Calu3 (cell line): ENCODE results near the gene TXNDC5. TPM values are rescaled to one million over a fixed set of nuclear protein-coding genes. Genes with fewer than 3 reads are reported as not detected.

ENCODE experiments used
- BruUV-seq: library from RNA; stranded (reverse); fragments of 400-500 nt; replicated peaks from 2 replicates; lab custom pipeline; 2021; lab: Mats Ljungman, UMichigan
- CTCF ChIA-PET: fragments of 300-600 bp; sonication (Branson Sonifier 250); formaldehyde crosslinking; loops from one replicate; lab custom pipeline; 2022; ENCODE audit warnings: antibody characterized with exemption; lab: Charles Lee
- DNase-seq: peaks from one replicate; pipeline ENCODE4 v3.0.0; 2022
- H3K27ac Mint-ChIP-seq: one replicate; pipeline ENCODE4 v1.8.0; 2022; ENCODE audit warnings: mixed read lengths; ENCODE audit not compliant: unreplicated experiment
- H3K27me3 Mint-ChIP-seq: one replicate; pipeline ENCODE4 v1.8.0; 2022; ENCODE audit warnings: mixed read lengths; ENCODE audit not compliant: unreplicated experiment
- H3K36me3 Mint-ChIP-seq: one replicate; pipeline ENCODE4 v1.8.0; 2022; ENCODE audit warnings: mild to moderate bottlenecking, moderate library complexity, mixed read lengths; ENCODE audit not compliant: insufficient read depth, unreplicated experiment
- H3K4me1 Mint-ChIP-seq: one replicate; pipeline ENCODE4 v1.8.0; 2022; ENCODE audit warnings: mild to moderate bottlenecking, low read depth, mixed read lengths; ENCODE audit not compliant: unreplicated experiment
- H3K4me3 Mint-ChIP-seq: one replicate; pipeline ENCODE4 v1.8.0; 2022; ENCODE audit warnings: mild to moderate bottlenecking, low read depth, moderate library complexity, mixed read lengths; ENCODE audit not compliant: unreplicated experiment
- H3K9me3 Mint-ChIP-seq: one replicate; pipeline ENCODE4 v1.8.0; 2022; ENCODE audit warnings: low read depth, mixed read lengths; ENCODE audit not compliant: unreplicated experiment
- intact Hi-C: fragments of 100-400 bp; cut with micrococcal nuclease; formaldehyde crosslinking; loops from one replicate; pipeline ENCODE4 v1.10.0; 2022; ENCODE audit not compliant: unreplicated experiment
- total RNA-seq: library from RNA; stranded (reverse); gene quantifications from 2 replicates; pipeline ENCODE4 v1.2.3, GENCODE V29; 2022
- TF ChIP-seq, protein P1 (sequence below): fragments of 200-600 bp; IDR thresholded peaks from one replicate; pipeline ENCODE4 v1.8.0; 2022; ENCODE audit warnings: antibody characterized with exemption; ENCODE audit not compliant: unreplicated experiment

TXNDC5 gene
- total RNA-seq, 1 experiment from 2014 or later: 111 TPM

DNA sequence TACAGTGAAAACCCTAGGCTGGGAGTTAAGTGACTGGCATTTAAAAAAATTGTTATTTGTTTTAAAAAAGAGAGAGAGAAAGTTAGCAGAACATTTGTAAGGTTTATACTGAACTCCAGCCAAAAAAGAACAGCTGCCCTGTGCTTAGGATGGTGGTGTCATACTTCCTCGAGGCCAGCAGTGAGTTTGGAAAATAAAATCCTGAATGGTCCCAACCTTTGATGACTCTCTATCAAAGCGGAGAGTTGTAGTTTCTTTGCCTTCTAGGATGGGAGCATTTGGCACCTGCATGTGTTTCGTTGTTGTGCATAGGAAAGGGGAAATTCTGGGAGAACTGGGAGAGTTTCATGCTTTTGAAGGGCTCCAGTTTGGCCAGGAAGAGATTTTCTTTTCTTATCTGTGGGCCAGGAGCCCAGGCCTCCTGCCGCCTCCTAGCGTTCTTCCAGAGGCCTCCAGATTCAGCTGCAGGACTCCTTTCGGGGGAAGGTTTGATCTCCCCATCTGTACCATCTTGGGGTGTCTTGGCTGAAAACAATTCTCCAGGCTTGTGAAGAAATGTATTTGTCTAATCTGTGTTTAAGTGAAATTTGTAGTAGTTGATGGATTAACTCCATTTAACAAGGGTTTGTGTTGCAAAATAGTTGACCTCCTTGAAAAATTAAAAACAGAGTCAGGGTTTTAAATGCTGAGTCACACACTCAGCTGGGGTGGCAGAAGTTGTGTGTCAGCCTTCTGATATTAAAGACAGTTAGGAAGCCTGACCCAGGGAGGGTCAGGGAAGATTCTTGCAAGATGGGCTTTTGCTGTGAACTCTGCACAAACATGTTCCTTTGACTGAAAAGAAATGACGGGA is 63.4 kb downstream of the TXNDC5 start:
- intact Hi-C loops: no loop called here
- TF ChIP-seq, protein P1, sequence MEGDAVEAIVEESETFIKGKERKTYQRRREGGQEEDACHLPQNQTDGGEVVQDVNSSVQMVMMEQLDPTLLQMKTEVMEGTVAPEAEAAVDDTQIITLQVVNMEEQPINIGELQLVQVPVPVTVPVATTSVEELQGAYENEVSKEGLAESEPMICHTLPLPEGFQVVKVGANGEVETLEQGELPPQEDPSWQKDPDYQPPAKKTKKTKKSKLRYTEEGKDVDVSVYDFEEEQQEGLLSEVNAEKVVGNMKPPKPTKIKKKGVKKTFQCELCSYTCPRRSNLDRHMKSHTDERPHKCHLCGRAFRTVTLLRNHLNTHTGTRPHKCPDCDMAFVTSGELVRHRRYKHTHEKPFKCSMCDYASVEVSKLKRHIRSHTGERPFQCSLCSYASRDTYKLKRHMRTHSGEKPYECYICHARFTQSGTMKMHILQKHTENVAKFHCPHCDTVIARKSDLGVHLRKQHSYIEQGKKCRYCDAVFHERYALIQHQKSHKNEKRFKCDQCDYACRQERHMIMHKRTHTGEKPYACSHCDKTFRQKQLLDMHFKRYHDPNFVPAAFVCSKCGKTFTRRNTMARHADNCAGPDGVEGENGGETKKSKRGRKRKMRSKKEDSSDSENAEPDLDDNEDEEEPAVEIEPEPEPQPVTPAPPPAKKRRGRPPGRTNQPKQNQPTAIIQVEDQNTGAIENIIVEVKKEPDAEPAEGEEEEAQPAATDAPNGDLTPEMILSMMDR: no peak
- Mint-ChIP-seq H3K27me3 (no peaks in the 10 kb centered on the region), H3K4me3 (no peak overlapping the region), H3K36me3 (peaks cover 5% of the 10 kb centered on the region), H3K4me1 (no peaks in the 10 kb centered on the region), H3K27ac (no peak overlapping the region), H3K9me3 (no peaks in the 10 kb centered on the region)
- DNase-seq: no peak
- CTCF ChIA-PET: no interaction called here
- BruUV-seq: no TSS peak

GRCh38 chr6:7841781-7842468 is 68.7 kb downstream of the TXNDC5 start:
- intact Hi-C loops: no loop called here
- no peaks in the 10 kb centered on the region for H3K9me3 Mint-ChIP-seq
- CTCF ChIA-PET: no interaction called here

GRCh38 chr6:7836371-7837026 is 74.1 kb downstream of the TXNDC5 start:
- DNase-seq: no peak
- Mint-ChIP-seq H3K27me3 (peaks cover 11% of the 10 kb centered on the region), H3K4me1 (no peaks in the 10 kb centered on the region), H3K27ac (no peak overlapping the region), H3K4me3 (no peak overlapping the region), H3K36me3 (no peaks in the 10 kb centered on the region), H3K9me3 (no peaks in the 10 kb centered on the region)
- CTCF ChIA-PET: no interaction called here
- intact Hi-C loops: no loop called here
- TF ChIP-seq, protein P1: no peak
- BruUV-seq: no TSS peak

More at GRCh38 chr6:7841781-7842468, 68.7 kb downstream of the TXNDC5 start:
- H3K4me1 Mint-ChIP-seq: no peaks in the 10 kb centered on the region
- BruUV-seq: no TSS peak
- no peaks in the 10 kb centered on the region for H3K27me3 Mint-ChIP-seq
- H3K4me3 Mint-ChIP-seq: no peak overlapping the region
- peaks cover 5% of the 10 kb centered on the region for H3K36me3 Mint-ChIP-seq
- TF ChIP-seq, protein P1: no peak
- no peak overlapping the region for H3K27ac Mint-ChIP-seq
- no peak for DNase-seq

GRCh38 chr6:7833751-7834070 is 76.9 kb downstream of the TXNDC5 start:
- Mint-ChIP-seq H3K4me3 (no peak overlapping the region), H3K27ac (no peak overlapping the region), H3K9me3 (no peaks in the 10 kb centered on the region), H3K36me3 (no peaks in the 10 kb centered on the region), H3K27me3 (peaks cover 28% of the 10 kb centered on the region), H3K4me1 (no peaks in the 10 kb centered on the region)
- intact Hi-C loops: no loop called here
- DNase-seq: no peak
- TF ChIP-seq, protein P1: no peak
- no TSS peak for BruUV-seq
- CTCF ChIA-PET: no interaction called here
